Gastroesophageal sphincter (tissue), 3 donors: ENCODE results near the gene KMT2C.

ENCODE experiments used
- CTCF ChIP-seq, 4 experiments: fragments of 200-600 bp in 2 of 4; fragments of 450-650 bp in 2 of 4; sonication (generic) in 1 of 4; IDR thresholded peaks; one replicate each; pipeline ENCODE4 v1.5.1; 2017 to 2019; ENCODE audit warnings: antibody characterized with exemption in 4 of 4, mild to moderate bottlenecking in 2 of 4, moderate library complexity in 2 of 4
- EP300 ChIP-seq: sonication (generic); formaldehyde crosslinking; IDR thresholded peaks from one replicate; pipeline ENCODE4 v1.6.1; 2017; ENCODE audit warnings: antibody characterized with exemption, mild to moderate bottlenecking
- POLR2AphosphoS5 ChIP-seq: sonication (generic); formaldehyde crosslinking; IDR thresholded peaks from one replicate; pipeline ENCODE4 v1.6.1; 2017; ENCODE audit warnings: antibody characterized with exemption

- no peak for TF ChIP-seq CTCF (IDR thresholded peaks at IDR 0.05)
- TF ChIP-seq EP300, result no peak
- TF ChIP-seq POLR2AphosphoS5, result no peak
These were observed 11.3 kb downstream of the KMT2C start for GRCh38 chr7:152424348-152425108.
